ENCODE results near the gene ADAMTS12.

- TF ChIP-seq, protein P1, sequence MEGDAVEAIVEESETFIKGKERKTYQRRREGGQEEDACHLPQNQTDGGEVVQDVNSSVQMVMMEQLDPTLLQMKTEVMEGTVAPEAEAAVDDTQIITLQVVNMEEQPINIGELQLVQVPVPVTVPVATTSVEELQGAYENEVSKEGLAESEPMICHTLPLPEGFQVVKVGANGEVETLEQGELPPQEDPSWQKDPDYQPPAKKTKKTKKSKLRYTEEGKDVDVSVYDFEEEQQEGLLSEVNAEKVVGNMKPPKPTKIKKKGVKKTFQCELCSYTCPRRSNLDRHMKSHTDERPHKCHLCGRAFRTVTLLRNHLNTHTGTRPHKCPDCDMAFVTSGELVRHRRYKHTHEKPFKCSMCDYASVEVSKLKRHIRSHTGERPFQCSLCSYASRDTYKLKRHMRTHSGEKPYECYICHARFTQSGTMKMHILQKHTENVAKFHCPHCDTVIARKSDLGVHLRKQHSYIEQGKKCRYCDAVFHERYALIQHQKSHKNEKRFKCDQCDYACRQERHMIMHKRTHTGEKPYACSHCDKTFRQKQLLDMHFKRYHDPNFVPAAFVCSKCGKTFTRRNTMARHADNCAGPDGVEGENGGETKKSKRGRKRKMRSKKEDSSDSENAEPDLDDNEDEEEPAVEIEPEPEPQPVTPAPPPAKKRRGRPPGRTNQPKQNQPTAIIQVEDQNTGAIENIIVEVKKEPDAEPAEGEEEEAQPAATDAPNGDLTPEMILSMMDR (optimal IDR thresholded peaks at IDR 0.05 in 1 of 3, IDR thresholded peaks at IDR 0.05 in 1 of 3, conservative IDR thresholded peaks at IDR 0.05 in 1 of 3; ENCODE audit: extremely low read depth in 1 of 3, insufficient read depth in 2 of 3, low read length in 3 of 3) = no peak
- no peak for TF ChIP-seq EZH2 (IDR thresholded peaks at IDR 0.05; ENCODE audit: low read length)
Measured at GRCh38 chr5:33489481-33490067, 402.2 kb downstream of the ADAMTS12 start.
